H7 (cell line): Measurements from ENCODE around the gene ALS2CL. TPM values are rescaled to one million over a fixed set of nuclear protein-coding genes. Genes with fewer than 3 reads are reported as not detected.

Experiments
- DNase-seq: peaks from one replicate; pipeline ENCODE4 v3.0.0; 2012
- H3K27me3 ChIP-seq: 2 replicates; pipeline ENCODE4 v1.6.0; 2011; ENCODE audit warnings: mild to moderate bottlenecking, low read length; ENCODE audit not compliant: control insufficient read depth, insufficient read depth
- H3K36me3 ChIP-seq: replicated peaks from 2 replicates; pipeline ENCODE4 v1.5.1; 2011; ENCODE audit warnings: low read length; ENCODE audit not compliant: control insufficient read depth, insufficient read depth
- H3K4me3 ChIP-seq: 2 replicates; pipeline ENCODE4 v1.5.1; 2011; ENCODE audit warnings: low read depth, mild to moderate bottlenecking, control low read depth, low read length, moderate library complexity; ENCODE audit not compliant: insufficient read depth
- total RNA-seq: library from RNA; depleted of rRNA; stranded (reverse); fragments of >200 nt; shearing (Covaris generic); gene quantifications from 2 replicates; pipeline ENCODE4 v1.2.3, GENCODE V29; 2014

Gene ALS2CL
- total RNA-seq, 1 experiment from 2014 or later = 4.9 TPM

- DNase-seq = peak; percentile 84
- Histone ChIP-seq H3K4me3 (no peak overlapping the region), H3K36me3 (no peaks in the 10 kb centered on the region), H3K27me3 (no peaks in the 10 kb centered on the region)
Observed at GRCh38 chr3:46661776-46662766, 31.4 kb downstream of the ALS2CL start.

GRCh38 chr3:46660543-46661523, 32.6 kb downstream of the ALS2CL start:
- no peaks in the 10 kb centered on the region for H3K36me3 ChIP-seq
- peak; percentile 44 for DNase-seq
- no peak overlapping the region for H3K4me3 ChIP-seq
- H3K27me3 ChIP-seq = no peaks in the 10 kb centered on the region

- Histone ChIP-seq H3K36me3 (no peaks in the 10 kb centered on the region), H3K4me3 (no peak overlapping the region), H3K27me3 (no peaks in the 10 kb centered on the region)
- no peak for DNase-seq
Observed at GRCh38 chr3:46660003-46660402, 33.5 kb downstream of the ALS2CL start.

- Histone ChIP-seq H3K27me3 (no peaks in the 10 kb centered on the region), H3K36me3 (no peaks in the 10 kb centered on the region), H3K4me3 (no peak overlapping the region)
- peak; percentile 37 for DNase-seq
Observed at GRCh38 chr3:46659285-46659684, 34.2 kb downstream of the ALS2CL start.

- no peak for DNase-seq
- Histone ChIP-seq H3K4me3 (no peak overlapping the region), H3K27me3 (no peaks in the 10 kb centered on the region), H3K36me3 (no peaks in the 10 kb centered on the region)
Observed at GRCh38 chr3:46656778-46657556, 36.5 kb downstream of the ALS2CL start.

- no peak for DNase-seq
- no peaks in the 10 kb centered on the region for H3K36me3 ChIP-seq
- no peaks in the 10 kb centered on the region for H3K27me3 ChIP-seq
- no peak overlapping the region for H3K4me3 ChIP-seq
Observed at GRCh38 chr3:46655271-46655670, 38.2 kb downstream of the ALS2CL start.

- H3K36me3 ChIP-seq = no peaks in the 10 kb centered on the region
- H3K4me3 ChIP-seq = no peak overlapping the region
- no peaks in the 10 kb centered on the region for H3K27me3 ChIP-seq
- DNase-seq = no peak
Observed at GRCh38 chr3:46651084-46651483, 42.4 kb downstream of the ALS2CL start.

- DNase-seq = no peak
- Histone ChIP-seq H3K36me3 (no peaks in the 10 kb centered on the region), H3K4me3 (no peak overlapping the region), H3K27me3 (no peaks in the 10 kb centered on the region)
Observed at GRCh38 chr3:46649436-46649835, 44.0 kb downstream of the ALS2CL start.

- no peak for DNase-seq
- no peaks in the 10 kb centered on the region for H3K27me3 ChIP-seq
- no peaks in the 10 kb centered on the region for H3K36me3 ChIP-seq
- H3K4me3 ChIP-seq = no peak overlapping the region
Observed at GRCh38 chr3:46648096-46648495, 45.4 kb downstream of the ALS2CL start.

GRCh38 chr3:46646700-46647099, 46.8 kb downstream of the ALS2CL start:
- Histone ChIP-seq H3K4me3 (no peak overlapping the region), H3K27me3 (no peaks in the 10 kb centered on the region), H3K36me3 (no peaks in the 10 kb centered on the region)
- no peak for DNase-seq

- no peak for DNase-seq
- Histone ChIP-seq H3K4me3 (no peak overlapping the region), H3K27me3 (no peaks in the 10 kb centered on the region)
Observed at GRCh38 chr3:46643701-46644100, 49.8 kb downstream of the ALS2CL start.

GRCh38 chr3:46642971-46643370, 50.5 kb downstream of the ALS2CL start:
- no peak for DNase-seq
- no peak overlapping the region for H3K4me3 ChIP-seq
- H3K36me3 ChIP-seq = no peaks in the 10 kb centered on the region
- H3K27me3 ChIP-seq = no peaks in the 10 kb centered on the region

More at GRCh38 chr3:46643701-46644100, 49.8 kb downstream of the ALS2CL start:
- H3K36me3 ChIP-seq = no peaks in the 10 kb centered on the region

GRCh38 chr3:46640927-46641326, 52.6 kb downstream of the ALS2CL start:
- H3K4me3 ChIP-seq = no peak overlapping the region
- DNase-seq = no peak
- no peaks in the 10 kb centered on the region for H3K36me3 ChIP-seq
- no peaks in the 10 kb centered on the region for H3K27me3 ChIP-seq

- DNase-seq = no peak
- no peak overlapping the region for H3K4me3 ChIP-seq
- no peaks in the 10 kb centered on the region for H3K27me3 ChIP-seq
- H3K36me3 ChIP-seq = no peaks in the 10 kb centered on the region
Observed at GRCh38 chr3:46639221-46639620, 54.3 kb downstream of the ALS2CL start.
